Measurements from ENCODE around the gene AGO3.

DNA sequence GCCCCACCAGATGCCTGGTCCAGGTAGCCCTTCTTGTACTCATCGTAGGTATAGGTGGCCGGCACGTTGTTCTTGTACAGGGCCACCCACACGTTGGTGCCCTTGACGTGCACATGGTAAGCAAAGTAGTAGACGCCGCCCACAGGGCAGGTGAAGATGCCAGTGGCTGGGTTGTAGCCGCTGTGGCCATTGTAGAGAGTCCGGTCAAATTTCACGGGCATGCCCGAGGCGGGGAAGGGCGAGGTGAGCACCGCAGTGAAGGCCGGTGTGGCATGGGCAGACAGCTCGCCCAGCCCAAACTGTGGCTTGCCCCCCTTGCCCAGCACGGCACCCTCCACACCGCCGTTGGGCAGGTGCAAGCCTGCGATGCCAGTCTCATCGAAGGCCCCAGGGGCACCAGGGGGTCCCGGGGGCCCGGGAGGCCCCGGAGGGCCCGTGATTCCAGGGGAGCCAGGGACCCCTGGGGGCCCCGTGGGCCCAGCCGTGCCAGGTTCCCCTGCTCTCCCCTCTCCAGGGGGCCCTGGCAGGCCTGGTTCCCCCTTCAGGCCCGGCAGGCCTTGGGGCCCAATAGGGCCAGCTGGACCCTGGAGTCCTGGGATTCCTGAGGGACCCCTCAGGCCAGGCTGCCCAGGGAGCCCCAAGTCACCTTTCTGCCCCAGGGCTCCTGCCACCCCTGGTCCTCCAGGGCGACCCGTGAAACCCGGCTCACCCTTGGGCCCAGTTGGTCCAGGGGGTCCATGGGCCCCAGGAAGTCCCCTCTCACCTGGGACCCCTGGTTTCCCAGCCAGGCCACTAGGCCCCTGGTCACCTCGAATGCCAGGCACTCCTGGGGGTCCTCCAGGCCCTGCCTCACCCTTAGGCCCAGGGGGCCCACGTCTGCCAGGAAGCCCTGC lies 167.0 kb downstream of the AGO3 start:
- TF ChIP-seq EP300 (IDR thresholded peaks at IDR 0.05) = no peak
- TF ChIP-seq POLR2AphosphoS5 (IDR thresholded peaks at IDR 0.05) = no peak
- TF ChIP-seq, protein P1, sequence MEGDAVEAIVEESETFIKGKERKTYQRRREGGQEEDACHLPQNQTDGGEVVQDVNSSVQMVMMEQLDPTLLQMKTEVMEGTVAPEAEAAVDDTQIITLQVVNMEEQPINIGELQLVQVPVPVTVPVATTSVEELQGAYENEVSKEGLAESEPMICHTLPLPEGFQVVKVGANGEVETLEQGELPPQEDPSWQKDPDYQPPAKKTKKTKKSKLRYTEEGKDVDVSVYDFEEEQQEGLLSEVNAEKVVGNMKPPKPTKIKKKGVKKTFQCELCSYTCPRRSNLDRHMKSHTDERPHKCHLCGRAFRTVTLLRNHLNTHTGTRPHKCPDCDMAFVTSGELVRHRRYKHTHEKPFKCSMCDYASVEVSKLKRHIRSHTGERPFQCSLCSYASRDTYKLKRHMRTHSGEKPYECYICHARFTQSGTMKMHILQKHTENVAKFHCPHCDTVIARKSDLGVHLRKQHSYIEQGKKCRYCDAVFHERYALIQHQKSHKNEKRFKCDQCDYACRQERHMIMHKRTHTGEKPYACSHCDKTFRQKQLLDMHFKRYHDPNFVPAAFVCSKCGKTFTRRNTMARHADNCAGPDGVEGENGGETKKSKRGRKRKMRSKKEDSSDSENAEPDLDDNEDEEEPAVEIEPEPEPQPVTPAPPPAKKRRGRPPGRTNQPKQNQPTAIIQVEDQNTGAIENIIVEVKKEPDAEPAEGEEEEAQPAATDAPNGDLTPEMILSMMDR (IDR thresholded peaks at IDR 0.05) = no peak
- TF ChIP-seq POLR2A (IDR thresholded peaks at IDR 0.05) = no peak

Data from suprapubic skin (tissue), 4 donors.